HG02840 (cell line): ENCODE results near the gene APOB.

ENCODE experiments used
- ATAC-seq: cut with Tn5 transposase; IDR thresholded peaks from one replicate; pipeline ENCODE4 v1.9.1; 2021; ENCODE audit warnings: mild to moderate bottlenecking, moderate library complexity, moderate number of reproducible peaks; ENCODE audit not compliant: unreplicated experiment, low FRiP score

Gene APOB, protein sequence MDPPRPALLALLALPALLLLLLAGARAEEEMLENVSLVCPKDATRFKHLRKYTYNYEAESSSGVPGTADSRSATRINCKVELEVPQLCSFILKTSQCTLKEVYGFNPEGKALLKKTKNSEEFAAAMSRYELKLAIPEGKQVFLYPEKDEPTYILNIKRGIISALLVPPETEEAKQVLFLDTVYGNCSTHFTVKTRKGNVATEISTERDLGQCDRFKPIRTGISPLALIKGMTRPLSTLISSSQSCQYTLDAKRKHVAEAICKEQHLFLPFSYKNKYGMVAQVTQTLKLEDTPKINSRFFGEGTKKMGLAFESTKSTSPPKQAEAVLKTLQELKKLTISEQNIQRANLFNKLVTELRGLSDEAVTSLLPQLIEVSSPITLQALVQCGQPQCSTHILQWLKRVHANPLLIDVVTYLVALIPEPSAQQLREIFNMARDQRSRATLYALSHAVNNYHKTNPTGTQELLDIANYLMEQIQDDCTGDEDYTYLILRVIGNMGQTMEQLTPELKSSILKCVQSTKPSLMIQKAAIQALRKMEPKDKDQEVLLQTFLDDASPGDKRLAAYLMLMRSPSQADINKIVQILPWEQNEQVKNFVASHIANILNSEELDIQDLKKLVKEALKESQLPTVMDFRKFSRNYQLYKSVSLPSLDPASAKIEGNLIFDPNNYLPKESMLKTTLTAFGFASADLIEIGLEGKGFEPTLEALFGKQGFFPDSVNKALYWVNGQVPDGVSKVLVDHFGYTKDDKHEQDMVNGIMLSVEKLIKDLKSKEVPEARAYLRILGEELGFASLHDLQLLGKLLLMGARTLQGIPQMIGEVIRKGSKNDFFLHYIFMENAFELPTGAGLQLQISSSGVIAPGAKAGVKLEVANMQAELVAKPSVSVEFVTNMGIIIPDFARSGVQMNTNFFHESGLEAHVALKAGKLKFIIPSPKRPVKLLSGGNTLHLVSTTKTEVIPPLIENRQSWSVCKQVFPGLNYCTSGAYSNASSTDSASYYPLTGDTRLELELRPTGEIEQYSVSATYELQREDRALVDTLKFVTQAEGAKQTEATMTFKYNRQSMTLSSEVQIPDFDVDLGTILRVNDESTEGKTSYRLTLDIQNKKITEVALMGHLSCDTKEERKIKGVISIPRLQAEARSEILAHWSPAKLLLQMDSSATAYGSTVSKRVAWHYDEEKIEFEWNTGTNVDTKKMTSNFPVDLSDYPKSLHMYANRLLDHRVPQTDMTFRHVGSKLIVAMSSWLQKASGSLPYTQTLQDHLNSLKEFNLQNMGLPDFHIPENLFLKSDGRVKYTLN (N-terminal part only)

GRCh38 chr2:21043744-21044532 is at the start of gene APOB:
APOB (minus strand) TSS chr2:21044073; CDS start chr2:21043945, 128 bp downstream.
- ATAC-seq = no peak

DNA sequence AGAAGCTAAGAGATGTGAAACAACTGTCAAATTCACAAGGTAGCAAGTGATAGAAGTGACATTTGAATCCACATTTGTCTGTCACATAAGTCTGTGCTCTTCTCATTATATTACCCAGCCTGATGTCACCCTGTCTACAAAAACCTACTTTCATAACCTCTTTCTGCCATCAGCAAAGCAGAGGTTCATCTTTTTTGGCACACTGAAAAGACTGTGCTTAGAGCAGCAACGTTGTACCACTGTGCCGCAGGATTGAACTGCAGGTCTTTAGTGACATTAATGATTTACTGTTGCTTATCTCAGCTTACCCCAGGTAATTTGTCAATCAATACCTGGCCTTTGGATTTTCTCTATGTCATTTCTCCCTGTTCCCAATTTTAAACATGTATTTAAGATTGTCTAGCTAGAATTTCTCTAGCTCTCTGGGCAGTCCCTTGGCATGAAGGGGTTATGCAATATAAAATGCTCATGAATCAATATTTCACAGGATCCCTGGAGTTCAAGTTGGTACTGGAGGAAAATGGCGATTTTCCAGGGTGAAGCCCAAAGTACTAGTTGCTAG is 48.5 kb upstream of the APOB start:
- no peak for ATAC-seq

- no peak for ATAC-seq
These were observed 40.5 kb upstream of the APOB start for GRCh38 chr2:21084401-21084800.

GRCh38 chr2:21083482-21083881 is 39.6 kb upstream of the APOB start:
- no peak for ATAC-seq

- no peak for ATAC-seq
These were observed 34.4 kb upstream of the APOB start for GRCh38 chr2:21078296-21078695.

DNA sequence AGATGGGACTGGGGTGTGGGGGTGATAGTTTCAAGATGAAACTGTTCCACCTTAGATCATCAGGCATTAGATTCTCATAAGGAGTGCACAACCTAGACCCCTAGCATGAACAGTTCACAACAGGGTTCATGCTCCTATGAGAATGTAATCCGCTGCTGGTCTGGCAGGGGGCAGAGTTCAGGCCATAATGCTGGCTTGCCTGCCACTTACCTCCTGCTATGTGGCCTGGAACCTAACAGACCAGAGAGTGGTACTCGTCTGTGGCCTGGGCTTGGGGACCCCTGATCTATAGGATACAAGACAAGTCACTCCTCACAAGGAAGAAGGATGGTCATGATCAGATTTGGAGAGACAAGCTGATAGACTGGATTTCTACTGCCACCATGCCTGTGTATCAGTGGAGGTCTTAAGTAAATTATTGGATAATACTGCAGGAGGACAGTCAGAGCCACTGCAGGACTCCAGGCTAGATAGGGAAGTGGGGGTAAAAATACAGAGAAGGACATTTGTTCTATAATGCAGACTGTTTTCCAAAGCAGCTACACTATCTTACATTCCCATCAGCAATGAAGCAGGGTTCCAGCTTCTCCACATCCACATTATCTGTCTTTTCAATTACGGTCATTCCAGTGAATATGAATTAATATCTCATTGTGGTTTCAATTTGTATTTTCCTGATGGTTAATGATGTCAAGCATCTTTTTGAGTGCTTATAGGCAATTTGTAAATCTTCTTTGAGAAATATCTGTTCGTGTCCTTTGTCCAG is 28.8 kb upstream of the APOB start:
- ATAC-seq = no peak

- ATAC-seq = no peak
These were observed 26.7 kb upstream of the APOB start for GRCh38 chr2:21070341-21071257.

DNA sequence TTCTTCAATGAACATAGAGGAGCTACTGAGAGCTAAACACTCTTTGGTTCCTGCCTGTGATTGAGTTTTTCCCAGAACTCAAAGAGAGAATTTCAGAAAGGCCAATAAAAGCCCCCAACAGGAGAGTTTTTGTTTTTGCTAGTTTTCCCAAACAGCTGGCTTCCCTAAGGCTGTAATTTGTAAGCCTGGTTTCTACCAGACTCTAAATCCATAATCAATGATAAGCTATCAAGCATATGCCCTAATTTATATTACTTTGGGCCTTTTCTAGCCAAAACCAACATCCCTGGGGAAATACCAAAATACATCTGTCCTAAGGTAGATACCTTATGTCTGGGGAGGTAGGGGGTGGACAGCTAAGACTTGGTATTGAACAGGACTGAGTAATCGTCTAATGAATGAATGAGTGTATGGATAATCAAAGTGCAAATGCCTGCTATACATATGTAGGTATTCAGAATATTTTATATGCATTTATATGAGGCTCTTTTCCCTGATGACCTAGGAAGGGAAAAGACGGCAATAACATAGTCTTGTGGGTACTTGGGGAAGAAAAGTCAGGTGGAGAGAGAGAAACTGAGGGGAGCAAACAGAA is 26.0 kb upstream of the APOB start:
- ATAC-seq = no peak

GRCh38 chr2:21067859-21068537 is 24.1 kb upstream of the APOB start:
- ATAC-seq = no peak

DNA sequence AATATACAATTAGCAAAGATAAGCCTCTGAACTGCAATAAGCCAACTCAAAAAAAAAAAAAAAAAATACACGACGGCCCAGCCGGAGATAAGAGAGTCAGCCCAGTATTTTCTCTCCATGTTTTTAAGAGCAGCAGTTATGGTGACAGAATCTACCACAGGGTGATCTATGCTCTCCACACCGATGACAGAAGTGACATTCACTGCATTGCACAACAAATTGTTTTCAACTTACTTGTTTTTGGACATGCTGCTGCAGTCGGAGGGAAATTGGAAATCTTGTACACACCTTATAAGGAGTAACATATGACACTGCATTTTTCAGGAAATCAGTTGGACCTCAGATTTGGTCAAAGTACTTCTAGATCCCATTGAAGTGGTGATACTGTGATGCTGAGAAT is 23.3 kb upstream of the APOB start:
- ATAC-seq = no peak

DNA sequence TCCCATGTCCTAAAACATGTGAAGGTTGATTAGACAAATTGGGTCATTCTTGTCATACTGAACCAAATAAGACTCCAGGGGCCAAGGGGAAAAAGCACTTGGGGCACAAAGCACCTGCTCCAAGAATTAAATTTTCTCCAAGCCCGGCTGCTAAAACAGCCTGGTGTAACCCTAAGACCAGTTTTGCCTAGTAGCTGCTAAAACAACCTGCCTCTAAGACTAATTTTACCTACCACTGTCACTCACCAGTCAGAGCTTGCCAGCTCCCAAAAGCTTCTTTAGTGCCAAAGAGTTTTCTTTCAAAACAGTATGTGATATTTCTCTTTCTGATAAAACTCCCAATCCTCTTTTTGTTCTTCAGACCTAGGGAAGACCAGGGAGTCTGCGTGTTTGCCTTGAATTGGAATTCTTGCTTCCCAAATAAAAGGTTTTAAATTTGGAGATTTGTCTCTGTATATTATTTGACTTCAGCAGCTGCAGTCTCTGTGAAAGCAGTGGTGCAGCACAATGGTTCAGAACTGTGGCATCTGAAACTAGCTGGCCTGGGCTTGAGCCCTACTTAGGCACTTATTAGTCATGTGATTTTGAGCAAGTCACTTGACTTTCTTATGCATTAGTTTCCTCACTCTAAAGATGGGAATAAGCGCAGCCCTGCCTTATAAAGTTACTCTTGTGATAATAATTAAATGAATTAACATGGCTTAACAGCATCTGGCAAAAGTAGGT is 16.2 kb upstream of the APOB start:
- no peak for ATAC-seq

DNA sequence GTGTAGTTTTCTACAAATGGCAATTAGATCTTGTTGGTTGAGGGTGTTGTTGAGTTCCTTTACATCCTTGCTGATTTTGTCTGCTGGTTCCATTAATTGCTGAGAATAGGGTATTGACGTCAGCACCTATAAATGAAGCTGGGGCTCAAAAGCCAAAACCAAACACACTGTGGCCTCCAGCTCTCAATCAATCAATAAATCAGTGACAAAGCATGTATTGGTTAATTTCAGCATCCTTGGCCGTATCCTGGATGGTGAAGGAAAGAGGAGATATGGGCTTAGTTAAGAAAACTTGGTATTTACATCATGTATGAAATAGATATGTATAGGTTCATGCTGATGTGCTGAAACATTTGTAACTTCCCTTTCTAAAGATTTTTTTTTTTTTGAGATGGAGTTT is 13.2 kb upstream of the APOB start:
- no peak for ATAC-seq

DNA sequence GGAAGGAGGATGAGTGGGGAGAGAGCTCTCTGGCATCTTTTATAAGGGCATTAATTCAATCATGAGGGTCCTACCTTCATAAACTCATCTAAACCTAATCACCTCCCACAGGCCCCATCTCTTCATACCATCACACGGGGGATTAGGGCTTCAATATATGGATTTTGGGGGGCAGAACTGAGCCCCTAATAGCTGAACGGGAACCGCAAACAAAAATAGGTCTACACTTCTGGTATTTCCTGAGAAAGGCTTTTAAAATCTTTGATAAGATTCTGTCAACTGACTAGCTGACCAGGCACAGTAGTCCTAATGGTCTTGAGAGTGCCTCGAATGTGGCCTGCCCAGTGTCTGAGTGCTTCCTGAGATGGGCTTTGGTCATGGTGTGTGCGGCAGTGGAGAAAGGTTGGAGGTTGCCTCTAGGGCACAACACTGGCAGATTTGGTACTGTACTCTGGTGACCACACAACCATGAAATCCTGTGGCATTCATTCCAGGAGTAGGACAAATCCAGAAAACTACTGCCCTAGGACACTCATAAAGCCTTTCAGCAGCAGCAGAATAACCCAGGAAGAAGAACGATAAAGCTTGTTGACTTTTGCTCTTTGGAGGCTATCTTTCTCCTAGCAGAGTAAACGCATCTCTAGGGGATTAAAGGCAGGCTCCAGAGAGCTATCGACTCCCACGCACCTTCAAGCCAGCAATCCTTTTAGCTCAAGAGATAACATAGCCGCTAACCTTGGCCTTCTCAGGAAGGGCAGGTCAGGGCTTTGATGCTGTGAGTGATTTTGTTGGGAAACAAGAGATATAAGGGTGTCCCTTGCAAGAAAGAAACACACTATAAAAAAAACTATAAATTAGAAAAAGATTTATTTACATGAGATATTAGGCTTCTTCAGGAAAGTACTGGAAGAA is 12.3 kb upstream of the APOB start:
- no peak for ATAC-seq

- no peak for ATAC-seq
These were observed 11.6 kb upstream of the APOB start for GRCh38 chr2:21055451-21055850.

DNA sequence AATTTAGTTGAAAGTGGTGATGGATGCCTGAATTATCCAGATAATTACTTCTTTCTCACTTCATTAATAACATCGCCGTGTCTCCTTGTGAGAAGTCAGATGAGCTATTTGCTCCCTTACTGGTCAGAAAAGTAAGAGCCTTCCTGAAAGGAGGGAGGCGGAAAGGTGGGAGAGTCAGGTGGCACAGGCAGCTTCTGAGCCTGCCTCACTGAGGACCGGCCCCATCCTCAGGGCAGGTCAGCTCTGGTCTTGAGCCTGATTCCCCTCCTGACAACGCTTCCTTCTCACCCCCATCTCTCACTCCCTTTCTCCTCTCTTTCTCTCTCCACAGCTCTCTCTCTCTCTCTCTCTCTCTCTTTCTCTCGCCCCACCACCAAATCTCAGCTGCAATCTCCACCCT is 10.1 kb upstream of the APOB start:
- no peak for ATAC-seq
